Psoas muscle (tissue), 8 donors: ENCODE data around the gene SRPRA. TPM values are rescaled to one million over a fixed set of nuclear protein-coding genes. Genes with fewer than 3 reads are reported as not detected.

Experiments used
- ATAC-seq, 4 donors: fragments of 200-7000 bp; cut with Tn5 transposase; one replicate each; pipeline ENCODE4 v1.9.1; 2020; ENCODE audit warnings: moderate library complexity in 3 of 4, mild to moderate bottlenecking in 2 of 4
- DNase-seq, 2 donors: peaks; one replicate each; pipeline ENCODE4 v3.0.0-alpha.2; 2020
- H3K27ac ChIP-seq: fragments of 200-600 bp; one replicate; pipeline ENCODE4 v1.8.0; 2022
- H3K27me3 ChIP-seq, 3 donors: fragments of 200-600 bp in 1 of 3; one replicate each; pipeline versions ENCODE4 v1.6.1 to v1.8.0; 2013 to 2022; ENCODE audit warnings: low read length in 2 of 3, mild to moderate bottlenecking in 2 of 3, moderate library complexity in 1 of 3; ENCODE audit not compliant: insufficient read depth in 3 of 3
- H3K36me3 ChIP-seq, 2 donors: fragments of 200-600 bp in 1 of 2; one replicate each; pipeline versions ENCODE4 v1.6.1 to v1.8.0; 2013 to 2022; ENCODE audit warnings: low read depth in 1 of 2, mild to moderate bottlenecking in 1 of 2, moderate library complexity in 1 of 2; ENCODE audit not compliant: insufficient read depth in 1 of 2
- H3K4me1 ChIP-seq: fragments of 200-600 bp; one replicate; pipeline ENCODE4 v1.8.0; 2022
- H3K4me3 ChIP-seq: fragments of 200-600 bp; one replicate; pipeline ENCODE4 v1.8.0; 2022; ENCODE audit warnings: mild to moderate bottlenecking
- H3K9me3 ChIP-seq: fragments of 200-600 bp; one replicate; pipeline ENCODE4 v1.8.0; 2022
- CTCF ChIP-seq: fragments of 200-600 bp; IDR thresholded peaks from one replicate; pipeline ENCODE4 v1.8.0; 2022; ENCODE audit warnings: antibody characterized with exemption
- WGBS, 3 donors: extraction: QIAGEN DNeasy Blood & Tissue Kit; methylation state at CpG; one replicate each; pipeline versions ENCODE4 v1.1.6 to v1.1.7; 2013; 5-methylcytosine and 5-hydroxymethylcytosine counted together
- intact Hi-C, 2 donors: fragments of 100-400 bp; cut with DNase I; formaldehyde crosslinking; loops; one replicate each; pipeline versions ENCODE4 v1.11.0 to v1.14.2; 2022
- polyA plus RNA-seq, 3 donors: library from polyadenylated mRNA; stranded (reverse); fragments of 200-250 nt; gene quantifications; one replicate each; pipeline ENCODE4 v1.2.3, GENCODE V29; 2013
- total RNA-seq, 4 donors: library from RNA; stranded (reverse); fragmentation: NEBNext Ultra II Directional in 2 of 4; extraction: Animal tissue kit (Norgen Biotek cat#: 25700) in 2 of 4; gene quantifications; one replicate each; pipeline versions ENCODE4 v1.2.1 to v1.2.4, GENCODE V29; 2021 to 2023
- donor health status: healthy with polysubstance abuse.
- donor health status: DM: no; HTN: no; CAD: no; lungs with moderate emphysema.
- donor health status: Bipolar disorder and iron deficiency.
- donor health status: healthy.
- donor health status: DM: yes; HTN: yes; CAD: no.
- donor health status: DM: no; HTN: no; CAD: no.
- donor health status: DM: no; HTN: no; CAD: no.
- donor health status: DM: yes; HTN: yes; CAD: no.

The SRPRA gene
- total and polyA plus RNA-seq, 7 donors: 48.7 to 105 (median 74.2) TPM

- no peaks in the 10 kb centered on the region for H3K27me3 ChIP-seq
- H3K36me3 ChIP-seq: peaks cover 1 to 11% of the 10 kb centered on the region in 2 donors
- no peak for TF ChIP-seq CTCF
- 72 to 90% (median 77%) methylated on average over 6 of the region's 6 CpGs for WGBS, 3 donors
- no peak overlapping the region for H3K27ac ChIP-seq
- intact Hi-C loops: no loop called here
- H3K4me3 ChIP-seq: no peak overlapping the region
- DNase-seq (no peak), ATAC-seq (no peak)
- no peaks in the 10 kb centered on the region for H3K9me3 ChIP-seq
- no peaks in the 10 kb centered on the region for H3K4me1 ChIP-seq
Observed at GRCh38 chr11:126224647-126225294, 43.9 kb downstream of the SRPRA start.

GRCh38 chr11:126219547-126219946, 49.1 kb downstream of the SRPRA start:
- intact Hi-C loops: no loop called here
- no peak for ATAC-seq
- H3K27me3 ChIP-seq: no peaks in the 10 kb centered on the region
- no peak overlapping the region for H3K4me3 ChIP-seq
- 70 to 76% (median 71%) methylated on average over 4 of the region's 4 CpGs for WGBS, 3 donors
- H3K36me3 ChIP-seq: no peaks in the 10 kb centered on the region
- no peak overlapping the region for H3K27ac ChIP-seq
- H3K4me1 ChIP-seq: peaks cover 19% of the 10 kb centered on the region
- no peak for DNase-seq
- TF ChIP-seq CTCF: no peak
- H3K9me3 ChIP-seq: no peaks in the 10 kb centered on the region

- Histone ChIP-seq H3K4me3 (no peak overlapping the region), H3K4me1 (peaks cover 35% of the 10 kb centered on the region), H3K27ac (no peak overlapping the region), H3K9me3 (no peaks in the 10 kb centered on the region), H3K27me3 (no peaks in the 10 kb centered on the region), H3K36me3 (no peaks in the 10 kb centered on the region)
- 63 to 83% (median 76%) methylated on average over 1 of the region's 1 CpG for WGBS, 3 donors
- TF ChIP-seq CTCF: no peak
- DNase-seq (no peak), ATAC-seq (no peak)
- intact Hi-C loops: no loop called here
Observed at GRCh38 chr11:126217491-126217890, 51.2 kb downstream of the SRPRA start.

- Histone ChIP-seq H3K4me3 (no peak overlapping the region), H3K36me3 (no peaks in the 10 kb centered on the region), H3K9me3 (no peaks in the 10 kb centered on the region), H3K27ac (no peak overlapping the region), H3K27me3 (no peaks in the 10 kb centered on the region), H3K4me1 (peaks cover 35% of the 10 kb centered on the region)
- DNase-seq (no peak), ATAC-seq (no peak)
- TF ChIP-seq CTCF: no peak
- intact Hi-C loops: no loop called here
- 66 to 75% (median 70%) methylated on average over 6 of the region's 6 CpGs for WGBS, 3 donors
Observed at GRCh38 chr11:126216526-126217305, 52.0 kb downstream of the SRPRA start.
